Astrocyte of the spinal cord (primary cell): Measurements from ENCODE around the gene GPR132.

Source experiments
- DNase-seq: peaks from one replicate; pipeline ENCODE4 v3.0.0; 2011; ENCODE audit warnings: low read depth, low spot score
- H3K4me3 ChIP-seq: 2 replicates; pipeline ENCODE4 v1.5.1; 2011; ENCODE audit warnings: low read depth, mild to moderate bottlenecking, low read length, moderate library complexity
- in situ Hi-C: cut with HindIII; loops from 2 replicates; pipeline ENCODE4 v1.10.0; 2017; ENCODE audit warnings: low sequenced_read_pairs
- TF ChIP-seq, protein P1 (sequence below): IDR thresholded peaks from 2 replicates; pipeline ENCODE4 v1.5.1; 2012; ENCODE audit warnings: low read depth, mild to moderate bottlenecking, low read length, inconsistent platforms

Gene GPR132

GRCh38 chr14:105006831-105007592, 58.2 kb downstream of the GPR132 start:
- in situ Hi-C loops: no loop called here
- DNase-seq: no peak
- TF ChIP-seq, protein P1, sequence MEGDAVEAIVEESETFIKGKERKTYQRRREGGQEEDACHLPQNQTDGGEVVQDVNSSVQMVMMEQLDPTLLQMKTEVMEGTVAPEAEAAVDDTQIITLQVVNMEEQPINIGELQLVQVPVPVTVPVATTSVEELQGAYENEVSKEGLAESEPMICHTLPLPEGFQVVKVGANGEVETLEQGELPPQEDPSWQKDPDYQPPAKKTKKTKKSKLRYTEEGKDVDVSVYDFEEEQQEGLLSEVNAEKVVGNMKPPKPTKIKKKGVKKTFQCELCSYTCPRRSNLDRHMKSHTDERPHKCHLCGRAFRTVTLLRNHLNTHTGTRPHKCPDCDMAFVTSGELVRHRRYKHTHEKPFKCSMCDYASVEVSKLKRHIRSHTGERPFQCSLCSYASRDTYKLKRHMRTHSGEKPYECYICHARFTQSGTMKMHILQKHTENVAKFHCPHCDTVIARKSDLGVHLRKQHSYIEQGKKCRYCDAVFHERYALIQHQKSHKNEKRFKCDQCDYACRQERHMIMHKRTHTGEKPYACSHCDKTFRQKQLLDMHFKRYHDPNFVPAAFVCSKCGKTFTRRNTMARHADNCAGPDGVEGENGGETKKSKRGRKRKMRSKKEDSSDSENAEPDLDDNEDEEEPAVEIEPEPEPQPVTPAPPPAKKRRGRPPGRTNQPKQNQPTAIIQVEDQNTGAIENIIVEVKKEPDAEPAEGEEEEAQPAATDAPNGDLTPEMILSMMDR: no peak
- H3K4me3 ChIP-seq: no peak overlapping the region

DNA sequence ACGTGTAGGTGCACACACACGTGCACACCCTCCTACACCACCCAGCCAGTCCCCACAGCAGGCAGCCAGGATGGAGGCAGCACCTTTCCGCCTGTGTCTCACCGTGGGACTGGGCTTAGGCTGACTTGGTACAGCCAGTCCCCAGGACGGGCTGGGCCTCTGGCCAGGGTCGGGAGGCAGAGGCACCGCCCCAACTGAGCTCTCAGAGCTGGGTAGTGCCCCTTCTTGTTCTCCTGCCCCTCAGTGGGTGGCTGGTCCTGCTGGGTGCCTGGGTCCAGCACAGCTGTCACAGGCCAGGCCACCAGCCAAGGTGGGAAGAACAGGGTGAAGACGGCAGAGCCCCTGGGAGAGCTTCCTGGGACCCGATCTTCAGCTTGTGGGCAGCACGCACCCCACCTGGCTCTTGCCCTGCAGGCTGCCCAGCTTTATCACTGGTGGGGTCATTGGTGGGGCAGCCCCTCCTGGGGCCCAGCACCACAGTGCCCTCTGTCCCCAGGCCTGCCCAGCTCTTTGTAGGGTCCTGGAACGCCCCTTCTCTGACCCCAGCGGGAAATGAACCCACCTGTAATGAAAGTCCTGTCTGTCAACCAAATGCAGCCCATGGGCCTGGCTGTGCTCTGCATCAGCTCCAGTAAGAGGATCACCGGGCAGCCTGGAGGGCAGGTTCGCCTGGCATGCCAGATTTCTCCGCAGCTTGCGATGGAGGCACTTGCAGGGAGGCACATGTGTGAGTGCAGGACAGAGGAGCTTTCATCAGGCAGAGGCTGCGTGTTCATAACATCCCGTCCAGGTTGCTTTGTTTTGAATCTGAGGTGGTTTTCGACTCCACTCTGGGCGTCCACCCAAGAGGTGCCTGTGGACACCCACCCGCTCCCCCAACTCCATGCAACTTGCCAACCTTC, 59.0 kb downstream of the GPR132 start:
- no peak for DNase-seq
- TF ChIP-seq, protein P1: no peak
- in situ Hi-C loops: no loop called here
- H3K4me3 ChIP-seq: no peak overlapping the region

DNA sequence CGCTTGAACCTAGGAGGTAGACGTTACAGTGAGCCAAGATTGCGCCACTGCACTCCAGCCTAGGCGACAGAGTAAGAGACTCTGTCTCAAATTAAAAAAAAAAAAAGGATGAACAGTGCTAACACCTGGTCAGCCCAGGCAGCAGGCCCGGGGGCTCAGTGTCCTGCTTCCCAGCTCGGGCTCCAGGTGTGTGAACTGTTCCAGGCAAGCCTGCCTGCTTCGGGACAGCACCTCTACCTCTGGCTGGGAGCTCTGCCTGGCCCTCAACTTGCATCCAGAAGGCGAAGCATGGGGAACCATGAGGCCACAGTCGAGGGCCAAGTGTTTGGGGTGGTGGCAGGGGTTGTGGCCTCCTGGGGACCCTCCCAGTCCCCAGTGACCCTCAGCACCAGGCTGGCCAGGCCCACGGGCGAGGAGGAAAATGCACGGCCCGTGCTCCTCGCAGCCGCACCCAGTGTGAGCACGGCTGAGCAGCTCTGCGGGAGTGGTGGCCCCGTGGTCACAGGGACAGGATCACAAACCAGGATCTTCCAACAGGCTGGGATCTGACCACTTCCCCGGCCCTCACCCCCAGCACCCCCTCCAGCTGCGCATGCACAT, 59.8 kb downstream of the GPR132 start:
- H3K4me3 ChIP-seq: no peak overlapping the region
- DNase-seq: no peak
- in situ Hi-C loops: no loop called here
- TF ChIP-seq, protein P1: no peak
